SK-N-SH treated with all-trans-retinoic acid at 6 μM for 48 hours (cell line): ENCODE results near the gene CDKL2.

Experiments
- ATAC-seq: fragments of 200-7000 bp; cut with Tn5 transposase; 3 replicates; pipeline ENCODE4 v1.9.1; 2020; ENCODE audit warnings: mild to moderate bottlenecking, moderate library complexity
- ARNTL ChIP-seq: fragments of 450-650 bp; formaldehyde crosslinking; IDR thresholded peaks from 2 replicates; pipeline ENCODE4 v1.5.0; 2020; ENCODE audit warnings: low read depth, mild to moderate bottlenecking, moderate library complexity, borderline replicate concordance
- BACH2 ChIP-seq: fragments of 250-450 bp; sonication (Bioruptor Pico); IDR thresholded peaks from 2 replicates; pipeline ENCODE4 v1.9.0; 2021; ENCODE audit warnings: mild to moderate bottlenecking, borderline replicate concordance
- CREB5 ChIP-seq: fragments of 250-450 bp; sonication (Bioruptor Pico); IDR thresholded peaks from 2 replicates; pipeline ENCODE4 v1.5.1; 2020; ENCODE audit warnings: low read depth, mild to moderate bottlenecking, moderate library complexity
- CSDC2 ChIP-seq: fragments of 250-450 bp; sonication (Bioruptor Pico); IDR thresholded peaks from 2 replicates; pipeline ENCODE4 v1.5.0; 2020; ENCODE audit warnings: mild to moderate bottlenecking, moderate library complexity
- CSRNP3 ChIP-seq: fragments of 250-450 bp; sonication (Bioruptor Pico); IDR thresholded peaks from 2 replicates; pipeline ENCODE4 v1.5.1; 2021; ENCODE audit warnings: mild to moderate bottlenecking, moderate library complexity
- ESRRG ChIP-seq: fragments of 250-450 bp; sonication (Bioruptor Pico); IDR thresholded peaks from 2 replicates; pipeline ENCODE4 v1.6.1; 2021; ENCODE audit warnings: mild to moderate bottlenecking
- GLIS3 ChIP-seq: fragments of 250-450 bp; sonication (Bioruptor Pico); IDR thresholded peaks from 2 replicates; pipeline ENCODE4 v1.5.0; 2020; ENCODE audit warnings: mild to moderate bottlenecking, moderate library complexity
- OSR1 ChIP-seq: fragments of 250-450 bp; sonication (Bioruptor Pico); IDR thresholded peaks from 2 replicates; pipeline ENCODE4 v1.8.0; 2022; ENCODE audit warnings: moderate library complexity, mild to moderate bottlenecking, inconsistent platforms
- PATZ1 ChIP-seq: fragments of 250-450 bp; sonication (Bioruptor Pico); IDR thresholded peaks from 2 replicates; pipeline ENCODE4 v1.8.0; 2020; ENCODE audit warnings: mild to moderate bottlenecking, moderate library complexity, borderline replicate concordance
- POU6F1 ChIP-seq: fragments of 250-450 bp; sonication (Bioruptor Pico); IDR thresholded peaks from 2 replicates; pipeline ENCODE4 v1.8.0; 2021; ENCODE audit warnings: low read depth, mild to moderate bottlenecking, moderate library complexity, borderline replicate concordance
- PPARA ChIP-seq: fragments of 250-450 bp; sonication (Bioruptor Pico); IDR thresholded peaks from 2 replicates; pipeline ENCODE4 v1.5.0; 2020; ENCODE audit warnings: mild to moderate bottlenecking, borderline replicate concordance
- RARB ChIP-seq: fragments of 250-450 bp; sonication (Bioruptor Pico); IDR thresholded peaks from 2 replicates; pipeline ENCODE4 v1.8.0; 2021; ENCODE audit warnings: mild to moderate bottlenecking, moderate library complexity
- SNAI2 ChIP-seq: fragments of 250-450 bp; sonication (Bioruptor Pico); IDR thresholded peaks from 2 replicates; pipeline ENCODE4 v1.5.0; 2020; ENCODE audit warnings: mild to moderate bottlenecking, moderate library complexity
- TCF4 ChIP-seq: fragments of 250-450 bp; sonication (Bioruptor Pico); IDR thresholded peaks from 2 replicates; pipeline ENCODE4 v1.8.0; 2021; ENCODE audit warnings: mild to moderate bottlenecking, moderate library complexity, borderline replicate concordance
- TOX ChIP-seq: fragments of 250-450 bp; sonication (Bioruptor Pico); IDR thresholded peaks from 2 replicates; pipeline ENCODE4 v1.8.0; 2021; ENCODE audit warnings: mild to moderate bottlenecking, moderate library complexity, borderline replicate concordance
- TSHZ2 ChIP-seq: fragments of 250-450 bp; sonication (Bioruptor Pico); IDR thresholded peaks from 2 replicates; pipeline ENCODE4 v1.5.0; 2020; ENCODE audit warnings: mild to moderate bottlenecking, moderate library complexity
- ZC3H10 ChIP-seq: fragments of 250-450 bp; sonication (Bioruptor Pico); IDR thresholded peaks from 2 replicates; pipeline ENCODE4 v1.5.1; 2021; ENCODE audit warnings: mild to moderate bottlenecking, moderate library complexity
- ZFP3 ChIP-seq: fragments of 250-450 bp; sonication (Bioruptor Pico); IDR thresholded peaks from 2 replicates; pipeline ENCODE4 v1.5.0; 2020; ENCODE audit warnings: mild to moderate bottlenecking, moderate library complexity
- ZFP30 ChIP-seq: fragments of 450-650 bp; formaldehyde crosslinking; IDR thresholded peaks from 2 replicates; pipeline ENCODE4 v1.5.0; 2022; ENCODE audit warnings: mild to moderate bottlenecking, moderate library complexity
- ZNF565 ChIP-seq: fragments of 450-650 bp; formaldehyde crosslinking; conservative IDR thresholded peaks from 2 replicates; pipeline ENCODE4 v1.5.0; 2020; ENCODE audit warnings: low read depth, mild to moderate bottlenecking, moderate library complexity
- ZNF70 ChIP-seq: fragments of 450-650 bp; formaldehyde crosslinking; IDR thresholded peaks from 2 replicates; pipeline ENCODE4 v1.5.0; 2020; ENCODE audit warnings: mild to moderate bottlenecking, moderate library complexity

CDKL2 gene

GRCh38 chr4:75660491-75660890, 30.2 kb upstream of the CDKL2 start:
- no peak for ATAC-seq
- no peak for TF ChIP-seq TSHZ2
- no peak for TF ChIP-seq POU6F1 (CRISPR knock-in tag)
- no peak for TF ChIP-seq CSRNP3 (CRISPR knock-in tag)
- TF ChIP-seq ZFP3 (CRISPR knock-in tag), result no peak
- no peak for TF ChIP-seq RARB (CRISPR knock-in tag)
- TF ChIP-seq TOX (CRISPR knock-in tag), result no peak
- TF ChIP-seq CSDC2 (CRISPR knock-in tag), result no peak
- TF ChIP-seq ZNF565 (CRISPR knock-in tag), result no peak
- TF ChIP-seq ZNF70 (CRISPR knock-in tag), result no peak
- TF ChIP-seq ARNTL, result no peak
- TF ChIP-seq PATZ1 (CRISPR knock-in tag), result no peak
- no peak for TF ChIP-seq GLIS3 (CRISPR knock-in tag)
- TF ChIP-seq CREB5 (CRISPR knock-in tag), result no peak
- TF ChIP-seq OSR1 (CRISPR knock-in tag), result no peak
- no peak for TF ChIP-seq PPARA (CRISPR knock-in tag)
- no peak for TF ChIP-seq SNAI2
- TF ChIP-seq ZC3H10 (CRISPR knock-in tag), result no peak
- no peak for TF ChIP-seq BACH2
- TF ChIP-seq, all 23 proteins: peak for 0

- TF ChIP-seq ZNF565 (CRISPR knock-in tag) (no peak), SNAI2 (no peak), TCF4 (CRISPR knock-in tag) (no peak), ESRRG (CRISPR knock-in tag) (no peak), POU6F1 (CRISPR knock-in tag) (no peak), GLIS3 (CRISPR knock-in tag) (no peak), ZFP3 (CRISPR knock-in tag) (no peak), OSR1 (CRISPR knock-in tag) (no peak), ZNF70 (CRISPR knock-in tag) (no peak), ZFP30 (CRISPR knock-in tag) (no peak)
- ATAC-seq, result no peak
These were observed 29.2 kb upstream of the CDKL2 start for GRCh38 chr4:75659512-75660031.
